AG09309 (cell line): ENCODE results near the gene NTM.
A peak's percentile ranks its signal among the peaks of the same experiment; 100 is the strongest.

Experiments
- DNase-seq: peaks from one replicate; pipeline ENCODE4 v3.0.0-alpha.2; 2010; ENCODE audit warnings: low read depth
- H3K4me3 ChIP-seq: 2 replicates; pipeline ENCODE4 v1.5.1; 2011; ENCODE audit warnings: mild to moderate bottlenecking, low read depth, low read length, moderate library complexity; ENCODE audit not compliant: control insufficient read depth
- TF ChIP-seq, protein P1 (sequence below): IDR thresholded peaks from 2 replicates; pipeline ENCODE4 v1.5.1; 2011; ENCODE audit warnings: mild to moderate bottlenecking, low read depth, low read length, inconsistent platforms; ENCODE audit not compliant: insufficient read depth, control insufficient read depth; ENCODE audit errors: missing control alignments

The NTM gene

DNA sequence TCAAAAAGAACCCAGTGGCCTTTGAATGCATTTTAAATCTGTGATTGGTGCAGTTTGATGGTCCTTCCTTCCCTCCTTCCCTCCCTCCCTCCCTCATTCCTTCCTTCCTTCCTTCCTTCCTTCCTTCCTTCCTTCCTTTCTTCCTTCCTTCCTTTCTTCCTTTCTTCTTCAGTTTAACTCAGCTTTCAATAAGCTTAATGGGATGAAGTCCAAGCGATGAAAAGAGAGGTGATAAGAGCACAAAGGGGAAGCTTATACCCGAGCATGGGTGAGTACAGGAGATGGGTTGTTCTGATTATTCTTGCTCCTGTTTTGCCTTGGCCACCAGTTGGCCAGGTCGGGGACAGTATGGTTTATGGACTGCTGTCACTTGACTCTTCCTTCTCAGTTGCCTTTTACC lies 605.6 kb downstream of the NTM start:
- TF ChIP-seq, protein P1, sequence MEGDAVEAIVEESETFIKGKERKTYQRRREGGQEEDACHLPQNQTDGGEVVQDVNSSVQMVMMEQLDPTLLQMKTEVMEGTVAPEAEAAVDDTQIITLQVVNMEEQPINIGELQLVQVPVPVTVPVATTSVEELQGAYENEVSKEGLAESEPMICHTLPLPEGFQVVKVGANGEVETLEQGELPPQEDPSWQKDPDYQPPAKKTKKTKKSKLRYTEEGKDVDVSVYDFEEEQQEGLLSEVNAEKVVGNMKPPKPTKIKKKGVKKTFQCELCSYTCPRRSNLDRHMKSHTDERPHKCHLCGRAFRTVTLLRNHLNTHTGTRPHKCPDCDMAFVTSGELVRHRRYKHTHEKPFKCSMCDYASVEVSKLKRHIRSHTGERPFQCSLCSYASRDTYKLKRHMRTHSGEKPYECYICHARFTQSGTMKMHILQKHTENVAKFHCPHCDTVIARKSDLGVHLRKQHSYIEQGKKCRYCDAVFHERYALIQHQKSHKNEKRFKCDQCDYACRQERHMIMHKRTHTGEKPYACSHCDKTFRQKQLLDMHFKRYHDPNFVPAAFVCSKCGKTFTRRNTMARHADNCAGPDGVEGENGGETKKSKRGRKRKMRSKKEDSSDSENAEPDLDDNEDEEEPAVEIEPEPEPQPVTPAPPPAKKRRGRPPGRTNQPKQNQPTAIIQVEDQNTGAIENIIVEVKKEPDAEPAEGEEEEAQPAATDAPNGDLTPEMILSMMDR, result no peak
- no peak overlapping the region for H3K4me3 ChIP-seq
- no peak for DNase-seq

DNA sequence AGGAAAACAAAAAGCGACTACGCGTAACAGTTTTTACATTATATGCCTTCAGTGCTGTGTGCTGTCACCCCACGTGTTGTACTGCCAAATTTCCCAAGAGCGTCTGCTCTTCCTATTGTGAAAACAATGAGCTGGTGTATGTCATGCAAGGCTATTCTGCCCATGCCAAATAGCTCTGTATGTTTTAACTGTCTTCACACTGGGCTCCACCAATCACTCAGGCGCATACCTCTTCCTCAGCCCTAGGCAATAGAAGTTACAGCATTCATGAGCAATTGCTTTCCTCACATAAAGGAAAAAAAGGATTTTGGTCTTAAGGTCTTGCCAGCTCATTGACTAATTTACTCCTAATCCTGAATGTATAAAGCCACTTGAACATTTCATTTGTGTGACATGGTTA lies 606.8 kb downstream of the NTM start:
- no peak overlapping the region for H3K4me3 ChIP-seq
- peak; percentile 74 for DNase-seq
- TF ChIP-seq, protein P1, result no peak

DNA sequence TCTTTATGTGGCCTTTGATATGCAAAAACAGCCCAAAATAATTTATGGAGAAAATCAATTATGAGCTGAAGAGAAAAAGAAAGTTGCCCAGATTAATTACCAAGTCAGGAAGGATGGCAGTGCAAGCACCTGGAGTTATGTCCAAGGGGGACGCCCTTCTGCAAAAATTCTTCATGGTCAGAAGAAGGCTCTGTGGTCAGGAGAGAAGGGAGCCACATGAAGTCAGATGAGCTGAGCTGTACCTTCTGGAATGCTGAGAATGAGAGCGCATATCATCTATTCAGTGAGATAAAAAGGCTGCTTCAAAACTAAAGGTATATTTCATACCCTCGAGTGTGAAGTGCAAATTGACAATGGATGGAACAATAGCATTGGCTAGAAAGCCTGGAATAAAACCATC lies 607.4 kb downstream of the NTM start:
- peak; percentile 16 for DNase-seq
- no peak overlapping the region for H3K4me3 ChIP-seq
- TF ChIP-seq, protein P1, result no peak

DNA sequence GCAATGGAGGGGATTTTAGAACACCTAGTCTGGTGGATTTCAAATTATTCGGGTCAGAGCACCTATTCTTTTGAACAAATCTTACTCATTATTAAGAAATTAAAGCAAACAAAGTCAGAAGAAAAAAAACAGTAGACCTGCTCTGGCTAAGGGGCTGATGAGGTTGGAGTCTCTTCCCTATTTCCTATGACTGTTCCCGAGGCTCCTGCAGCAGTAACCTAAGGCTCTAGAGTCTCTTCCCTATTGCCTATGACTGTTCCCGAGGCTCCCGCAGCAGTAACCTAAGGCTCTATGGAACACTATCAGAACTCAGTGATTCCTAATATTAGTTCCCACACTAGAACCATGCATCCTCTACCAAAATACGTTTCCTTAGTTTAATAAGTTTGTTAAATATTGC lies 607.9 kb downstream of the NTM start:
- no peak for DNase-seq
- H3K4me3 ChIP-seq, result no peak overlapping the region
- TF ChIP-seq, protein P1, result no peak

DNA sequence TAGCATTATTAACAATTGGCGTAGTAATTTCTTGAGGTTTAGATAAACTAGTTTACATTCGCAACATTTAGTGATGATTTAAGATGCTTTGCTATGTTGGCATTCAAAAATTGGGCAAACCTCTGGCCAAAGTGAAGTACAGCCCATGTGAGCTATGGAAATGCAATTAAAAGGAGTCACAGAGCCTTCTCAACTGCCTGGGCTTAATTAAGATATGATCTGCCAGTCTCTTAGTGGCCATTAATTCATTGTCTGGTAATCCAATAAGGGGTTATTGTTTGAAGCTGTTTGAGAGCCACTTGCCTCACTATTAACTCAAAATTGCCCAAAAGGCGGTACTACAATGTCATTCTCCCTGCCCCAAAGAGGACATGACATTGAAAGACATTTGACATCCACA lies 608.9 kb downstream of the NTM start:
- no peak overlapping the region for H3K4me3 ChIP-seq
- TF ChIP-seq, protein P1, result no peak
- no peak for DNase-seq

DNA sequence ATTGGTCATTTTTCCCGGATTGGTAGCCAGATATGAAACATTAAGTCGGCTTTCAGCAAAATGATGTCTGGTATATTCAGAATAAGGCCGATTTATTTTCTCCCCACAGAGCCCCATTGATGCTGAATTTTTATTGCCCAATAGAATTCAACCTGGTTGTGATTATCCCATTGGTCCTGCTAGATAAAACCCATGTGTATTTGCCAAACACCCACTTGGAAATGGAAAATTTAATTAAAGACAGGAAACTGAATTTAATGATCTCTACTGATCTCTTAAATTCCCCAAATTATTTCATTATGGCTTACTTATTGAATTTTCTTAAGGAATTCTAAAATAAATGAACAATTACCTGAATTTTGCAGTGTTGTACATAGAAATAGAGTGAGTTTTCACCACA lies 609.8 kb downstream of the NTM start:
- TF ChIP-seq, protein P1, result no peak
- no peak for DNase-seq
- H3K4me3 ChIP-seq, result no peak overlapping the region
